ENCODE data around the gene ATP23. TPM values are rescaled to one million over a fixed set of nuclear protein-coding genes. Genes with fewer than 3 reads are reported as not detected.

The ATP23 gene
- polyA plus RNA-seq, 2 of the 4 experiments (the other 2 are of a cell fraction): 7.5 to 13.4 TPM

- Histone ChIP-seq H3K27ac (no peak overlapping the region), H3K4me3 (no peak overlapping the region), H3K4me2 (no peak overlapping the region), H3K4me1 (no peaks in the 10 kb centered on the region), H3K9me3 (no peaks in the 10 kb centered on the region)
- CTCF ChIA-PET: interaction anchor here (0.8 to 10.8 kb wide), 8 partner anchors 10 to 151 kb away, joined by 3 to 218 read pairs (median 20); partner anchors contain the start of gene CTDSP2
- DNase-seq (ENCODE audit: low read depth in 1 of 2, low spot score in 1 of 2) (no peak), ATAC-seq (no peak), FAIRE-seq (no peak)
- 40% methylated on average over 4 of the region's 4 CpGs for WGBS (ENCODE audit: missing lambda C conversion rate)
- TF ChIP-seq JUNB (IDR thresholded peaks at IDR 0.05) (no peak), HOXB5 (CRISPR knock-in tag; IDR thresholded peaks at IDR 0.05) (no peak), USF2 (IDR thresholded peaks at IDR 0.05) (no peak), ZC3H11A (IDR thresholded peaks at IDR 0.05) (no peak), HOXB13 (CRISPR knock-in tag; IDR thresholded peaks at IDR 0.05; ENCODE audit: low read depth) (no peak), PBX3 (IDR thresholded peaks at IDR 0.05) (no peak), CHD2 (IDR thresholded peaks at IDR 0.05; ENCODE audit: low read length, partially characterized antibody) (no peak)
- POLR2A ChIA-PET: no interaction called here
Measured at GRCh38 chr12:57906821-57907220, 34.5 kb upstream of the ATP23 start.

GRCh38 chr12:57907281-57907680, 34.1 kb upstream of the ATP23 start:
- H3K4me3 ChIP-seq: no peak overlapping the region
- 29% methylated on average over 3 of the region's 3 CpGs for WGBS (ENCODE audit: missing lambda C conversion rate)
- no peak overlapping the region for H3K27ac ChIP-seq
- ChIA-PET POLR2A (no interaction called here), CTCF (interaction anchor here (0.6 to 10.8 kb wide), 8 partner anchors 11 to 151 kb away, joined by 3 to 218 read pairs (median 17); partner anchors contain the start of gene CTDSP2)
- no peak overlapping the region for H3K4me2 ChIP-seq
- ATAC-seq (no peak), FAIRE-seq (no peak), DNase-seq (ENCODE audit: low read depth in 1 of 2, low spot score in 1 of 2) (no peak)
- H3K9me3 ChIP-seq: no peaks in the 10 kb centered on the region
- H3K4me1 ChIP-seq: no peaks in the 10 kb centered on the region
- TF ChIP-seq ZC3H11A (IDR thresholded peaks at IDR 0.05) (no peak), SREBF2 (IDR thresholded peaks at IDR 0.05) (no peak), ATOH8 (CRISPR knock-in tag; IDR thresholded peaks at IDR 0.05; ENCODE audit: low read depth) (no peak), RFX5 (IDR thresholded peaks at IDR 0.05) (no peak), ZFP36 (IDR thresholded peaks at IDR 0.05; ENCODE audit: borderline replicate concordance, partially characterized antibody) (no peak), NR3C1 (IDR thresholded peaks at IDR 0.05) (no peak), SMC3 (IDR thresholded peaks at IDR 0.05) (no peak), ZNF302 (CRISPR knock-in tag; IDR thresholded peaks at IDR 0.05) (no peak), KDM5A (IDR thresholded peaks at IDR 0.05) (no peak), HOXB13 (CRISPR knock-in tag; IDR thresholded peaks at IDR 0.05; ENCODE audit: low read depth) (no peak), RCOR1 (IDR thresholded peaks at IDR 0.05; ENCODE audit: low read depth, low read length) (no peak), KDM1A (IDR thresholded peaks at IDR 0.05; ENCODE audit: low read depth) (no peak), HDAC2 (IDR thresholded peaks at IDR 0.05) (no peak), POLR2AphosphoS2 (conservative IDR thresholded peaks at IDR 0.05; ENCODE audit: low read length) (no peak), CEBPB (IDR thresholded peaks at IDR 0.05) (no peak), RAD21 (conservative IDR thresholded peaks at IDR 0.05 in 1 of 2, IDR thresholded peaks at IDR 0.05 in 1 of 2) (no peak), TP53 (CRISPR knock-in tag; IDR thresholded peaks at IDR 0.05) (no peak), ZSCAN20 (CRISPR knock-in tag; IDR thresholded peaks at IDR 0.05) (no peak), PBX3 (IDR thresholded peaks at IDR 0.05) (no peak), EHMT2 (IDR thresholded peaks at IDR 0.05; ENCODE audit: low read depth) (no peak)

Data from A549 (cell line).